ENCODE data around the gene GPR152. TPM values are rescaled to one million over a fixed set of nuclear protein-coding genes. Genes with fewer than 3 reads are reported as not detected.

The GPR152 gene
- total RNA-seq, 2 donors from 2014 or later, result not detected

GRCh38 chr11:67457453-67457852, 4.9 kb upstream of the GPR152 start:
- Histone ChIP-seq H3K36me3 (no peaks in the 10 kb centered on the region), H3K27me3 (replicated peaks; ENCODE audit: insufficient read depth) (no peaks in the 10 kb centered on the region), H3K4me3 (no peak overlapping the region), H3K9me3 (no peaks in the 10 kb centered on the region), H3K27ac (no peak overlapping the region), H3K4me1 (replicated peaks) (no peaks in the 10 kb centered on the region)
- no peak for DNase-seq (ENCODE audit: low spot score)
- WGBS, result 95% methylated on average over 11 of the region's 12 CpGs
- TF ChIP-seq POLR2AphosphoS5 (IDR thresholded peaks at IDR 0.05), result no peak
- intact Hi-C loops (cut with DNase I), result no loop called here

GRCh38 chr11:67456068-67456705, 3.7 kb upstream of the GPR152 start:
- no peaks in the 10 kb centered on the region for H3K4me1 ChIP-seq (replicated peaks)
- H3K36me3 ChIP-seq, result no peaks in the 10 kb centered on the region
- no peaks in the 10 kb centered on the region for H3K27me3 ChIP-seq (replicated peaks; ENCODE audit: insufficient read depth)
- no peak for TF ChIP-seq CTCF (IDR thresholded peaks at IDR 0.05)
- TF ChIP-seq POLR2AphosphoS5 (IDR thresholded peaks at IDR 0.05), result no peak
- no peak for TF ChIP-seq POLR2A (IDR thresholded peaks at IDR 0.05)
- 74% methylated on average over 22 of the region's 25 CpGs for WGBS
- no peak overlapping the region for H3K4me3 ChIP-seq
- intact Hi-C loops (cut with DNase I), result no loop called here
- no peak overlapping the region for H3K27ac ChIP-seq
- DNase-seq (ENCODE audit: low spot score), result no peak
- no peaks in the 10 kb centered on the region for H3K9me3 ChIP-seq

GRCh38 chr11:67455054-67455453, 2.5 kb upstream of the GPR152 start, which contains the start of gene CABP4:
CABP4 (plus strand) TSS chr11:67455354; CDS start chr11:67455424, 70 bp downstream.
- H3K9me3 ChIP-seq, result no peaks in the 10 kb centered on the region
- H3K4me3 ChIP-seq, result no peak within 1 kb of the TSS
- no peaks in the 10 kb centered on the region for H3K27me3 ChIP-seq (replicated peaks; ENCODE audit: insufficient read depth)
- TF ChIP-seq POLR2AphosphoS5 (IDR thresholded peaks at IDR 0.05), result no peak
- TF ChIP-seq CTCF (IDR thresholded peaks at IDR 0.05), result no peak
- TF ChIP-seq POLR2A (IDR thresholded peaks at IDR 0.05), result no peak
- WGBS, result 92% methylated on average over 3 of the region's 3 CpGs
- no peaks in the 10 kb centered on the region for H3K36me3 ChIP-seq
- H3K27ac ChIP-seq, result no peak within 1 kb of the TSS
- intact Hi-C loops (cut with DNase I), result no loop called here
- no peak for DNase-seq (ENCODE audit: low spot score)
- no peaks in the 10 kb centered on the region for H3K4me1 ChIP-seq (replicated peaks)

GRCh38 chr11:67453816-67454732, 1.5 kb upstream of the GPR152 start:
- TF ChIP-seq POLR2AphosphoS5 (IDR thresholded peaks at IDR 0.05) (no peak), CTCF (IDR thresholded peaks at IDR 0.05) (no peak), POLR2A (IDR thresholded peaks at IDR 0.05) (no peak)
- Histone ChIP-seq H3K27me3 (replicated peaks; ENCODE audit: insufficient read depth) (no peaks in the 10 kb centered on the region), H3K36me3 (no peaks in the 10 kb centered on the region), H3K4me3 (no peak overlapping the region), H3K27ac (no peak overlapping the region), H3K4me1 (replicated peaks) (no peaks in the 10 kb centered on the region), H3K9me3 (no peaks in the 10 kb centered on the region)
- WGBS, result 88% methylated on average over 21 of the region's 21 CpGs
- DNase-seq (ENCODE audit: low spot score), result no peak
- intact Hi-C loops (cut with DNase I), result no loop called here

- TF ChIP-seq CTCF (IDR thresholded peaks at IDR 0.05) (no peak), POLR2AphosphoS5 (IDR thresholded peaks at IDR 0.05) (no peak)
- no peaks in the 10 kb centered on the region for H3K27me3 ChIP-seq (replicated peaks; ENCODE audit: insufficient read depth)
- H3K27ac ChIP-seq, result no peak overlapping the region
- no peaks in the 10 kb centered on the region for H3K36me3 ChIP-seq
- no peak overlapping the region for H3K4me3 ChIP-seq
- intact Hi-C loops (cut with DNase I), result no loop called here
- H3K4me1 ChIP-seq (replicated peaks), result no peaks in the 10 kb centered on the region
- WGBS, result 88% methylated on average over 14 of the region's 14 CpGs
- H3K9me3 ChIP-seq, result no peaks in the 10 kb centered on the region
- no peak for DNase-seq (ENCODE audit: low spot score)
Observed at GRCh38 chr11:67451658-67451976, 912 bp downstream of the GPR152 start.
